ENCODE results near the gene FOXK1. TPM values are rescaled to one million over a fixed set of nuclear protein-coding genes. Genes with fewer than 3 reads are reported as not detected.

Gene FOXK1
- total RNA-seq, 1 donor from 2014 or later = 17.6 TPM

- peaks cover 48% of the 10 kb centered on the region for H3K36me3 ChIP-seq (ENCODE audit: control insufficient read depth, insufficient read depth, low read length)
- no peak overlapping the region for H3K4me3 ChIP-seq (ENCODE audit: low read depth, low read length)
- FAIRE-seq (no peak), DNase-seq (ENCODE audit: low read depth) (no peak)
- TF ChIP-seq CTCF (IDR thresholded peaks at IDR 0.05; ENCODE audit: insufficient read depth, low read length, severe bottlenecking) = no peak
- no peaks in the 10 kb centered on the region for H3K27me3 ChIP-seq (ENCODE audit: control insufficient read depth, insufficient read depth, low read length)
These were observed 76.0 kb downstream of the FOXK1 start for GRCh38 chr7:4758111-4758510.

DNA sequence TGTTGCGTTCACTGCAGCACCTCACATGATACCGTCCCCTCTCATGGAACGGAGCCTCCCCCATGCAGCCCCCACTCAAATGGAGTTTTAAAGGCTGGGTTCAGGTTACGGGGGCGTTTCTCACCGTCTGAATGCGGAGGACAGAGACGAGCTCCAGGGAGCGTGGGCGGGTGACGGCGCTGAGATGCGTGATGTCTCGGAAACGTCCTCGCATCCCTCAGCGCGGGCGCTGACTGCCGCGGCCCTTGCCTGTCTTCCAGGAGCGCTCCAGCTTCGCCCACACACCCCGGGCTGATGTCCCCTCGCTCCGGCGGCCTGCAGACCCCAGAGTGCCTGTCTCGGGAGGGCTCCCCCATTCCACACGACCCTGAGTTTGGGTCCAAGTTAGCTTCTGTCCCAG is 76.7 kb downstream of the FOXK1 start:
- Histone ChIP-seq H3K36me3 (ENCODE audit: control insufficient read depth, insufficient read depth, low read length) (peaks cover 48% of the 10 kb centered on the region), H3K27me3 (ENCODE audit: control insufficient read depth, insufficient read depth, low read length) (no peaks in the 10 kb centered on the region), H3K4me3 (ENCODE audit: low read depth, low read length) (no peak overlapping the region)
- no peak for DNase-seq (ENCODE audit: low read depth)
- TF ChIP-seq CTCF (IDR thresholded peaks at IDR 0.05; ENCODE audit: insufficient read depth, low read length, severe bottlenecking) = no peak
- no peak for FAIRE-seq

DNA sequence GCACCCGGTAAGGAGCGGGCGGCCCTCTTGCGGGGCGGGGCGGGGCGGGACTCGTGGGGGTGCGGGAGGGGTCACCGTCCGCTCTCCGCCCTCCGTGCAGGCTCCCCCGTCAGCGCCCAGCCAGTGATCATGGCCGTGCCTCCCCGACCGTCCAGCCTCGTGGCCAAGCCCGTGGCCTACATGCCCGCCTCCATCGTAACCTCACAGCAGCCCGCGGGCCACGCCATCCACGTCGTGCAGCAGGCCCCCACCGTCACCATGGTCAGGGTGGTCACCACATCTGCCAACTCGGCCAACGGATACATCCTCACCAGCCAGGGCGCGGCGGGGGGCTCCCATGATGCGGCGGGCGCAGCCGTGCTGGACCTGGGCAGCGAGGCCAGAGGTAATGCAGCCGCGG is 77.1 kb downstream of the FOXK1 start:
- no peak overlapping the region for H3K4me3 ChIP-seq (ENCODE audit: low read depth, low read length)
- no peak for TF ChIP-seq CTCF (IDR thresholded peaks at IDR 0.05; ENCODE audit: insufficient read depth, low read length, severe bottlenecking)
- peaks cover 45% of the 10 kb centered on the region for H3K36me3 ChIP-seq (ENCODE audit: control insufficient read depth, insufficient read depth, low read length)
- FAIRE-seq (no peak), DNase-seq (ENCODE audit: low read depth) (no peak)
- no peaks in the 10 kb centered on the region for H3K27me3 ChIP-seq (ENCODE audit: control insufficient read depth, insufficient read depth, low read length)

GRCh38 chr7:4760952-4761351 is 78.9 kb downstream of the FOXK1 start:
- DNase-seq (ENCODE audit: low read depth) (no peak), FAIRE-seq (no peak)
- Histone ChIP-seq H3K36me3 (ENCODE audit: control insufficient read depth, insufficient read depth, low read length) (peaks cover 32% of the 10 kb centered on the region), H3K27me3 (ENCODE audit: control insufficient read depth, insufficient read depth, low read length) (no peaks in the 10 kb centered on the region), H3K4me3 (ENCODE audit: low read depth, low read length) (no peak overlapping the region)
- no peak for TF ChIP-seq CTCF (IDR thresholded peaks at IDR 0.05; ENCODE audit: insufficient read depth, low read length, severe bottlenecking)

GRCh38 chr7:4762121-4763055 is 80.3 kb downstream of the FOXK1 start:
- FAIRE-seq (no peak), DNase-seq (ENCODE audit: low read depth) (no peak)
- Histone ChIP-seq H3K36me3 (ENCODE audit: control insufficient read depth, insufficient read depth, low read length) (peaks cover 25% of the 10 kb centered on the region), H3K4me3 (ENCODE audit: low read depth, low read length) (no peak overlapping the region), H3K27me3 (ENCODE audit: control insufficient read depth, insufficient read depth, low read length) (no peaks in the 10 kb centered on the region)
- TF ChIP-seq CTCF (IDR thresholded peaks at IDR 0.05; ENCODE audit: insufficient read depth, low read length, severe bottlenecking) = no peak

Measured in bronchial epithelial cell (primary cell).